Urinary bladder (tissue), 4 donors: ENCODE data around the gene TEC. TPM values are rescaled to one million over a fixed set of nuclear protein-coding genes. Genes with fewer than 3 reads are reported as not detected.

ENCODE experiments used
- DNase-seq: peaks from one replicate; pipeline ENCODE4 v3.0.0-alpha.2; 2015; ENCODE audit errors: extremely low spot score
- H3K27ac ChIP-seq: one replicate; pipeline ENCODE4 v1.5.1; 2013; ENCODE audit warnings: low read depth, mild to moderate bottlenecking, moderate library complexity
- H3K36me3 ChIP-seq: one replicate; pipeline ENCODE4 v1.6.1; 2013; ENCODE audit warnings: mild to moderate bottlenecking, moderate library complexity; ENCODE audit not compliant: insufficient read depth
- H3K4me1 ChIP-seq: one replicate; pipeline ENCODE4 v1.6.1; 2013; ENCODE audit warnings: mild to moderate bottlenecking, moderate library complexity; ENCODE audit not compliant: insufficient read depth
- H3K4me3 ChIP-seq: one replicate; pipeline ENCODE4 v1.5.1; 2013; ENCODE audit warnings: low read depth, low read length
- WGBS: extraction: QIAGEN DNeasy Blood & Tissue Kit; methylation state at CpG from one replicate; pipeline ENCODE4 v1.1.7; 2013; 5-methylcytosine and 5-hydroxymethylcytosine counted together
- polyA plus RNA-seq: library from polyadenylated mRNA; stranded (reverse); fragments of 200-250 nt; gene quantifications from one replicate; pipeline ENCODE4 v1.2.3, GENCODE V29; 2013
- total RNA-seq: library from RNA; depleted of rRNA; stranded (reverse); fragments of >200 nt; gene quantifications from one replicate; pipeline ENCODE4 v1.2.3, GENCODE V29; 2014
- donor health status: healthy with polysubstance abuse.
- donor health status: healthy.

TEC gene
- total and polyA plus RNA-seq, 2 donors, result 0.67 to 2.6 TPM

DNA sequence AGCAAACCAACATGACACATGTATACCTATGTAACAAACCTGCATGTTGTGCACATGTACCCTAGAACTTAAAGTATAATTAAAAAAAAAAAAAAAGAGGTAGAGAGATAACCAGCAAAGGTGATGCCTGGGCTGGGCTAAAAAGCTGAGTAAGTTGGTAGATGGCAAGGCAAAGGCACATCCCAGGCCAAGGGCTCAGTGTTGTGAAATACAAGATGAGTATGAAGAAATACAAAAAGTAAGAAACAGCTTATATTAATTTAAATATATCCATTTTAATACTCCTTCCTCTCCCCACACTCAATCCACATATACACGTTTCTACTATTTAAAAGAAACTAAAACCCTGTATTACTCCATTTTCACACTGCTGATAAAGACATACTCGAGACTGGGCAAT lies 25.8 kb downstream of the TEC start:
- H3K36me3 ChIP-seq, result no peaks in the 10 kb centered on the region
- no peak overlapping the region for H3K4me3 ChIP-seq
- no peaks in the 10 kb centered on the region for H3K4me1 ChIP-seq
- WGBS, result 66% methylated on average over 2 of the region's 2 CpGs
- no peak overlapping the region for H3K27ac ChIP-seq
- no peak for DNase-seq

DNA sequence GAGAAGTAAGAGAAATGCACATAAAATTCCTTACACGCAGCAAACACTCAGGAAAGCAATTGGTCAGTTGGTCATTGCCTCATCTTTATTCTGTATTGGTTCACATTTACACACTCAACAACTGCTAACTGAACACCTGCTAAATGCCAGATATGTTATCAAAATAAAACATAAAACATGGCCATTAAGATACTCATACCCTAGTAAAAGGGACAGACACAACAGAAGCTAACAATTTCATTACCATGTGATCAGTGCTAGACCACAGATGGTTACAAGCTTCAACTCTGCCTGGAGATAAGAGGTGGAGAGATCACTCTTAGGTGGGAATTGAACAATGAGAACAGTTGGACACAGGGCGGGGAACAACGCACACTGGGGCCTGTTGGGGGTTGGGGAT lies 26.2 kb downstream of the TEC start:
- Histone ChIP-seq H3K27ac (no peak overlapping the region), H3K4me1 (no peaks in the 10 kb centered on the region), H3K4me3 (no peak overlapping the region), H3K36me3 (no peaks in the 10 kb centered on the region)
- 91% methylated on average over 3 of the region's 3 CpGs for WGBS
- DNase-seq, result no peak

DNA sequence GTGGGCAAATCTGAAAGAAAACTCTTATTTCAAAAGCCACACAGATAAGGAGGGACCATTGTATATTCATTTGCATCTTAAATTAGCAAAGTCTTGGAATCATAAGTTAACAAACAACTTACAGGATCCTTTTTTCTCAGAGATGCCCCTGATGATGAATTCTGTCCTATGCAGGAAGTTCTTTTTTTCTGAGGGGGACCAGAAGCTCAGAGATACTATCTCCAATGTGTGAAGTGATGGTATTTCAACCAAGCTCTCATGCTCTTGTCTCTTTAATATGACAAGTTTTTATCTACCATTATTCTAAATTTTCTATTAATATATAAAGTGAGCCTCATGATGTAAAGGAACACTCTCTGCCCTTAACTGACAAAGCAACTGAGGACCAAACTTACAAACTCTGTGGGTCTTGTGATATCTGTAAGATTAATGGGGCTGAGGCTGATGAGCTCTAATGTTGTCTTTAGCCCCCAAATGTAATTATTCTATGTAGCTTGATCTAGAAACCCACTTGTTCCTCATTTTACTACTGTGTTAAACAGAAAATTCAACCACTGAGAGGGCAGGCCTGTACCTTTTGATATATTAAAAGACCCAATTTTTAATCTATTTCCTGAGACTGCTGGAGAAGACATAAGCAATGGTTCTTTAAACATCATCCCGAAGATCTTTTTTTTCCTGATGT lies 27.0 kb downstream of the TEC start:
- H3K4me3 ChIP-seq, result no peak overlapping the region
- H3K27ac ChIP-seq, result no peak overlapping the region
- WGBS, result 70% methylated on average over 1 of the region's 1 CpG
- H3K36me3 ChIP-seq, result no peaks in the 10 kb centered on the region
- no peak for DNase-seq
- H3K4me1 ChIP-seq, result no peaks in the 10 kb centered on the region

DNA sequence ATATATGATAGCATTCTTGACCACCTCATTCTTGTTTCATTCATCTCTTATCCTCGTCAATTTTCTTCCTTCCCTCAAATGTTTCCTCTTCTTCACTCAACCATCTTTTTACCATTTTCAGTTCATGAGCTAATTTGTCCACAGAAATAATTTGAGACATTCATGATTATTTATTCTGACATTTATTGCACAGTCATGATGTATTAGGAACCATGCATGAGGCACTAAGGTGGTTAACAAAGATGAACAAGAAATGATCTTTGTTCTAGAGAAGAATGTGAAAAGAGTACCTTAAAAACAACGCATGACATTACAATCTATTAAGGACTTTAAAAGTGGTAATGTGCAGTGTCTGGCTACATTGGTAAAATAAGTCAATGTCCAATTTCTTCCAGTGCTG lies 27.9 kb downstream of the TEC start:
- H3K27ac ChIP-seq, result no peak overlapping the region
- 87% methylated on average over 2 of the region's 2 CpGs for WGBS

DNA sequence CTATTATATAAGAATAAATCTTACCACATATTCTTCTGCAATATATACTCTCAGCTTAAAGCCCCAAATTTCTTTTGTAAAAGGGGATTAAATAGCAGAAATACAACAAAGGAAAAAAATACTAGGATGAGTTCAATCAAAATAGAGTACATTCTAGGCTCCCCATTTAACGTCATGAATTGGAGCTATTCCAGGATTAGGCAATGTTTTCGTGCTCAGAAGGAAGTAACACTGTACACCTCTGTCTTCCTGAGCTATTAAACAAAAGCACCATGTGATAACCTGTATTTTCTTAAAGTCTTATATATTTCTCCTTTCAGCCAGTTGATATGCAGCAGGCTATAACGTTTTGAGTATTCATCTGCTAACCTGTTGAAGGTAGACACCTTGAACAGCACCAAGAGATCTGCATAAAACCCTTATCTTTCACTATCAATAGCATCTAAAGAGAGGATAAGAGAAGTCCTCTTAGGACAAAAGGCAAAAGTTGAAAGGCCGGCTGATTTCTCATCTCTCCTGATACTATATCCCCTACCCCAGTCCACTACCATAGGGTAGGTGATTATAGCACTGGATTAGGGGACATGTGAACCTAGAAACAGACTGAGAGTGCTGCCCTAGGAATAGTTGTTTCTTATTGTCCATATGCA lies 31.5 kb downstream of the TEC start:
- H3K36me3 ChIP-seq, result no peaks in the 10 kb centered on the region
- 44% methylated on average over 4 of the region's 4 CpGs for WGBS
- no peaks in the 10 kb centered on the region for H3K4me1 ChIP-seq
- no peak overlapping the region for H3K27ac ChIP-seq
- no peak for DNase-seq
- no peak overlapping the region for H3K4me3 ChIP-seq

More for the DNA sequence above, 27.9 kb downstream of the TEC start:
- no peaks in the 10 kb centered on the region for H3K4me1 ChIP-seq
- DNase-seq, result no peak
- no peak overlapping the region for H3K4me3 ChIP-seq
- no peaks in the 10 kb centered on the region for H3K36me3 ChIP-seq

DNA sequence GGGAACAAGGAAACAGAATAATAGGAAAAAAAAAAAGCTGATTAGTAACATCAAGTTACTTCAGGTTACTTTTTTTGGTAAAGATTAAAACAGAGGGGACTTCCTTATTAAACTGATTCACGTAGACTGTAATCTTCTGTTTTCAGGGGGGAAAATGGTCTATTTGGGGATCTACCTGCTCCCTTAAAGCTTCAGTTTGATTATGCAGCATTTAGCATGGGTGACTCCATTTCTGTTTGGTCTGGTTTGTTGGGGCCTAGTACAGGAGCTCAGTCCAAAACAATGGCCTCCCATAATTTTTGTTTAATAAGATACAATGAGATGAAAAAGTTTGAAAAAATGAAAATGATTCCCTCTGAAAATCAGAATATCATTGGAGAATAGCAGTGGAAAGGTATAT lies 34.6 kb downstream of the TEC start:
- whole genome bisulfite sequencing, result 88% methylated on average over 1 of the region's 1 CpG
- Histone ChIP-seq H3K27ac (no peak overlapping the region), H3K36me3 (no peaks in the 10 kb centered on the region), H3K4me1 (no peaks in the 10 kb centered on the region), H3K4me3 (no peak overlapping the region)
- DNase-seq, result no peak

DNA sequence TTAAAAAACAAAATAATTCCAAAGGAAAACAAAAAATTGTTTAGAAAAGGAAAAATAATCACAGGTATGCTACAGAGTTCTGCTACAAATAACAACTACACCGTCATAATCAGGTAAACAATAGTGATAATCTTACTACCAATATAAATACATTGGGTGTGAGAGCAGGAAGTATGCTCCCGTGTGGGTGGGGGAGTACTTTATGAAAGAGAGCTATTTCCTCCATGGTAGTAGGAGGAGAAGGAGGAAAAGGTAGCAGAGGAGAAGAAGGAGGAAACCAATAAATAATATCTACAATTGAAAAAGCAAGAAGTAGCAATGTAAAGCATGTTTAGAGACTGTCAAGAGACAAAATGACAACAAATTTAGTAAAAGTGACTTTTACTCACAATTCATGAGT lies 35.1 kb downstream of the TEC start:
- WGBS, result 61% methylated on average over 2 of the region's 2 CpGs
- no peaks in the 10 kb centered on the region for H3K36me3 ChIP-seq
- H3K4me3 ChIP-seq, result no peak overlapping the region
- no peaks in the 10 kb centered on the region for H3K4me1 ChIP-seq
- no peak overlapping the region for H3K27ac ChIP-seq
- no peak for DNase-seq

DNA sequence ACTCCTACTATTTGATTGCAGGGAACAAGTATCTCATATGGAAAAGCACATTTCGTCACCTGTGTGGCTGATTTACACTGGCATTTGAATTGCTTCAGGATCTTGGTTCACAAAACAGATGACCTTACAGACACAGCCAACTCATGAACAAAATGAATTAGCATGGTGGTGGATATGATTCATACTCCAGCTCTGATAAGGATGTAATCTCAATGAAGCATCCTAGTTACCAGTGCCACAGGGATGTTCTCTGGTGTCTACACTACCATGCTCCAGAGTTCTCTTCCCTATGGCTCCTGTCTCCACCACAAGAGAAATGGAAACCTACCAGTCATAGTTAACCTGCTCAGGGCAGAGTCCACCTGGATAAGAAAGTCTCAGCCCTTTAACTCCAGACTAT lies 40.7 kb downstream of the TEC start:
- Histone ChIP-seq H3K27ac (no peak overlapping the region), H3K36me3 (no peaks in the 10 kb centered on the region), H3K4me3 (no peak overlapping the region), H3K4me1 (no peaks in the 10 kb centered on the region)
- DNase-seq, result no peak
- 90% methylated on average over 1 of the region's 1 CpG for WGBS

DNA sequence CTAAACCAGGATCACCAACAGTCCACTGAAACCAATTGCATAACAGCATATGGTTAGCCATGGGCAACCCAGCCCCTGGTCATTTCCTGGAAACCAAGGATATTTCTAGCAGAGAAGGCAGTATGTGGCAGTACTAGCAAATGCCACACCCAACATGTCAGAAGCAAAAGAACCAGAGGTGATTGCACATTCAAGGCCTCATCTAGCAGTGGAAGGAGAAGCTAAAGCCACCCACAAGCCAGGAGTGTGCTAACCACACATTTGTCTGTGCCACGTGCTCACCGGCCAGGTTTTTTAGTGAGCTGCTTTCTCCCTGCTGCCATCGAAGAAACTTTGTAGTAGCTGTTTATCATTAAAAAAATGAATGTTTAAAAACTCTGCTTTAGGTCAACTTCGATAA lies 42.0 kb downstream of the TEC start:
- no peaks in the 10 kb centered on the region for H3K36me3 ChIP-seq
- no peak for DNase-seq
- 62% methylated on average over 4 of the region's 4 CpGs for WGBS
- no peaks in the 10 kb centered on the region for H3K4me1 ChIP-seq
- H3K4me3 ChIP-seq, result no peak overlapping the region
- no peak overlapping the region for H3K27ac ChIP-seq

DNA sequence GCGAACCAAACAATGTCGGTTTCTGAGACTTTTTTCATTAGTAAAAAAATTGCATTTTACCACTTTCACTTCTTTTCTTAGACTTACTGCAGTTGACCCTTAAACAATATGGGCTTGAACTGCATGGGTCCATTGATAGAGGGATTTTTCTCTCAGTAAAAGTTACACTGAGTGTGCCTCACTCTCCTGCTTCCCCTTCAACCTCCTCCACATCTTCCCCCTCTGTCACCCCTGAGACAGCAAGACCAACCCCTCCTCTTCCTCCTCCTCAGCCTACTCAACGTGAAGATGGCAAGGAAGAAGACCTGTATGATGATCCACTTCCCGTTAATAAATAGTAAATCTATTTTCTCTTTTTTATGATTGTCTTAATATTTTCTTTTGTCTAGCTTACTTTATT lies 43.4 kb downstream of the TEC start:
- Histone ChIP-seq H3K4me1 (no peaks in the 10 kb centered on the region), H3K4me3 (no peak overlapping the region), H3K36me3 (no peaks in the 10 kb centered on the region), H3K27ac (no peak overlapping the region)
- WGBS, result 83% methylated on average over 4 of the region's 4 CpGs
- no peak for DNase-seq

DNA sequence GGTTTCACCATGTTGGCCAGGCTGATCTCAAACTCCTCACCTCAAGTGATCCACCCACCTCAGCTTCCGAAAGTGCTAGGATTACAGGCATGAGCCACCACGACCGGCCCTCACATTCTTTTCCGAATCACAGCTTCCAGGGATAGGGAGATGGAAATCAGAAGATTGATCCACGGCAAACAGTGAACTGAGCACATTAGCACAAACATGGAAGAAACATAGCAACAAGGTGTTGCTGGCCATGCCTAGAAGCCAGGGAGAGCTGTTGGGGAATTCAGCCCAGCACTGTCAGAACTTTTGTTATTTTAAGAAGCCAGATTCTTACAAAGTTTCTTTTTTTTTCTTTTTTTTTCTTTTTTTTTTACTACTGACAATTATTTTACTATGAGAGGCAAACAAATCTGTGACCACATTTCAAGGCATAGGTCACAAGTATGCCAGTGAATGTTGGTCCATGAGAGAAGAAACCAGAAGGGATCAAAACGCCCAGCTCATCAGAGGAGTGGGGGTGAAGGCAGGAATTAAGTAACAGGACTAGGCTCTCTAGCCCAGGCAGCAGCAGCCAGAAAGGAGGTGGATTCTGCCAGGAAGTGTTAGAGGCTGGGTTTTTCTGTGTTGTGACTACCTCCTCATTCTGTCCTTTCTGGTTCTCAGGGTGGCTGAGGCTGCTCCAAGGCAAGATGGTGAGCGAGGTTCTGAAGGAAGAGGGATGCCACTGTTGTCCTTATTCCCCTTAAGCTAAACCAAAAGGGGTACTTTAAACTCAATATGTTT lies 44.1 kb downstream of the TEC start:
- WGBS, result 78% methylated on average over 7 of the region's 7 CpGs
- Histone ChIP-seq H3K27ac (no peak overlapping the region), H3K36me3 (no peaks in the 10 kb centered on the region), H3K4me1 (no peaks in the 10 kb centered on the region), H3K4me3 (no peak overlapping the region)
- no peak for DNase-seq

DNA sequence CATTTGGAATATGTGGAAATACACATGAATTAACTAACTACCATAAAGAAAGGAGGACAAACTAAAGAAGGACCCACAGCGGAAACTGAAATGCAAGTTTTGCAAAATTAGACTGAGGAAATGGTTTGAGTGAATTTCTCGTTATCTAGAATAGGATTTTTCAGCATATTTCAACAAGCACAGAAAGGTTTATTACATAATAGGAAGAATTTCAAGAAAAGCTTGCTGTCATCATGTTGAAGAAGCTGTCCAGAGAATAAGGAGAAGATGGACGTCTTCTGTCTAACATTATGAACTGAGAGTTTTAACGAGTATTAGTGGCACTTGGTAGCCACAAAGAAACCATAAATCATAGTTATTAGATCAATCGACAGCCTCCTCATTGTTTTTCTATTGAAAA lies 45.0 kb downstream of the TEC start:
- no peak for DNase-seq
- H3K36me3 ChIP-seq, result no peaks in the 10 kb centered on the region
- H3K4me1 ChIP-seq, result no peaks in the 10 kb centered on the region
- no peak overlapping the region for H3K27ac ChIP-seq
- no peak overlapping the region for H3K4me3 ChIP-seq
- 75% methylated on average over 5 of the region's 5 CpGs for WGBS

DNA sequence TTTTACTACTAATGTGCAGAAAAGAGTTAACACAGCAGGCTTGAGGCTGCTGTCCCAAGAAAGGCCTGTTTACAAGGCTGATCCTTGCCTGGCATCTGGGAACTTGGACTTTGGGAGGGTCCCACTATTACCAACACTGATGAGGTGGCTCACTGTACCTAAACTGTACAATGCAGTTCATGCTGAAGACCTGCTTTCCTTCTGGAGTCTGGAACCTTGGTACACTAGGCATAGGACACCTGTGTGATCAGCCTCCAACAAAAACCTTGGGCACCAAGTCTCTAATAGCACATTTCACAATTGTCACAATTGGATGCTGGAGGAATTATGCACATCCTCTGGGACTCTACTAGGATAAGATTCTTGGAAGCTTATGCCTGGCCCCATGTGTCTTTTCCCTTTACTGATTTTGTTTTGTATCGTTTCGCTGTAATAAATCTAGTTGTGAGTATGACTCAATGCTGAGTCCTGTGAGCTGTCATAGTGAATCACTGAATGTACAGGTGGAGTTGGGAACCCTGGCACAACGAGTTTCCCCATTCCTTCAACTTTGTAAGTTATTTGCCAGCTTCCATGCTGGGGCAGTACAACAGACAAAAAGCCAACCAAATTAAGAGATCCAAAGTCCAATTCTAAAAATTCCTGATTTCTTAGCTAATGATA lies 45.9 kb downstream of the TEC start:
- Histone ChIP-seq H3K4me3 (no peak overlapping the region), H3K27ac (no peak overlapping the region), H3K36me3 (no peaks in the 10 kb centered on the region), H3K4me1 (no peaks in the 10 kb centered on the region)
- 75% methylated on average over 3 of the region's 3 CpGs for WGBS
- DNase-seq, result no peak

DNA sequence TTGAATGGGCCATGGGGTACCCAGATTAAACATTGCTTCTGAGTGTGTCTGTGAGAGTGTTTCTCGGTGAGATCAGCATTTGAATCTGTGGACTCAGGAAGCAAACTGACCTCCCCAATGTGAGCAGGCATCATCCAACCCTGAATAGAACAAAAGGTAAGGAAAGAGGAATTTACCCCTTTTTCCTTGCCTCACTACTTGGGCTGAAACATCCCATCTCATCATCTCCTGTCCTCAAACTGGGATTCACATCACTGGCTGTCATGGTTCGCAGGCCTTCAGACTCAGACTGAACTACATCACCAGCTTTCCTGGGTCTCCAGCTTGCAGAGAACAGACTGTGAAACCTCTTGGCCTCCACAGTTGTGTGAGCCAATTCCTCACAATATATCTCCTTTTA lies 47.1 kb downstream of the TEC start:
- no peaks in the 10 kb centered on the region for H3K36me3 ChIP-seq
- WGBS, result 82% methylated on average over 2 of the region's 2 CpGs

More for the DNA sequence above, 47.1 kb downstream of the TEC start:
- no peak overlapping the region for H3K27ac ChIP-seq
- H3K4me3 ChIP-seq, result no peak overlapping the region
- DNase-seq, result no peak
- no peaks in the 10 kb centered on the region for H3K4me1 ChIP-seq
